ENCODE measurements around the gene IFNB1.

DNA sequence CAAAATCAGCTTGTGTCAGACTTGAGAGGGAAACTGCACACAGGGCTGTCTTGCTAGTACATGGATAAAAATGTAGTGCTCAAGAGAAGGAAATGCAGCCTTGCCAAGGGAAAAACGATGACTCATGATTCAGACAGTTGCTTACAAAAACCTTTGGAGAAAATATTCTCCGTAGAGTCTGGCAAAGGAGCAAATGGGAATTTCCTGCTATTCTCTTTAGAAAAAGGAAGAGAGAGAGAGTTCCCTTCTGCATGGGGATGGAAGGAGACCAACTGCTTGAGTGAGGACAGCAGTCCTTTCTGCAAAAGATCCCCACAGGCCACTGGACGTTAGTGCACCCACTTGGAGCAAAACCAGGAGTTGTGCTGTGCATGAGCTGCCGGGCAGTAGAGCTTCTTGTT, 7.6 kb downstream of the IFNB1 start:
- TF ChIP-seq, protein P1, sequence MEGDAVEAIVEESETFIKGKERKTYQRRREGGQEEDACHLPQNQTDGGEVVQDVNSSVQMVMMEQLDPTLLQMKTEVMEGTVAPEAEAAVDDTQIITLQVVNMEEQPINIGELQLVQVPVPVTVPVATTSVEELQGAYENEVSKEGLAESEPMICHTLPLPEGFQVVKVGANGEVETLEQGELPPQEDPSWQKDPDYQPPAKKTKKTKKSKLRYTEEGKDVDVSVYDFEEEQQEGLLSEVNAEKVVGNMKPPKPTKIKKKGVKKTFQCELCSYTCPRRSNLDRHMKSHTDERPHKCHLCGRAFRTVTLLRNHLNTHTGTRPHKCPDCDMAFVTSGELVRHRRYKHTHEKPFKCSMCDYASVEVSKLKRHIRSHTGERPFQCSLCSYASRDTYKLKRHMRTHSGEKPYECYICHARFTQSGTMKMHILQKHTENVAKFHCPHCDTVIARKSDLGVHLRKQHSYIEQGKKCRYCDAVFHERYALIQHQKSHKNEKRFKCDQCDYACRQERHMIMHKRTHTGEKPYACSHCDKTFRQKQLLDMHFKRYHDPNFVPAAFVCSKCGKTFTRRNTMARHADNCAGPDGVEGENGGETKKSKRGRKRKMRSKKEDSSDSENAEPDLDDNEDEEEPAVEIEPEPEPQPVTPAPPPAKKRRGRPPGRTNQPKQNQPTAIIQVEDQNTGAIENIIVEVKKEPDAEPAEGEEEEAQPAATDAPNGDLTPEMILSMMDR (conservative IDR thresholded peaks at IDR 0.05; ENCODE audit: low read depth, low read length), result no peak
- TF ChIP-seq EZH2 (IDR thresholded peaks at IDR 0.05; ENCODE audit: borderline replicate concordance, low read depth, low read length, poor library complexity, severe bottlenecking), result no peak

All from A673 (cell line).